GM20000 (cell line): ENCODE measurements around the gene NPHP4.

ENCODE experiments used
- DNase-seq: peaks from one replicate; pipeline ENCODE4 v3.0.0; 2012; ENCODE audit warnings: low spot score
- CTCF ChIP-seq: IDR thresholded peaks from 2 replicates; pipeline ENCODE4 v1.5.1; 2012; ENCODE audit warnings: mild to moderate bottlenecking, control low read depth; ENCODE audit errors: extremely low read depth, missing control alignments

Gene NPHP4

GRCh38 chr1:5903680-5904079 is 88.5 kb downstream of the NPHP4 start:
- no peak for TF ChIP-seq CTCF
- no peak for DNase-seq

GRCh38 chr1:5903031-5903430 is 89.2 kb downstream of the NPHP4 start:
- DNase-seq = no peak
- TF ChIP-seq CTCF = no peak

- no peak for TF ChIP-seq CTCF
- DNase-seq = no peak
Measured at GRCh38 chr1:5901841-5902240, 90.4 kb downstream of the NPHP4 start.

- TF ChIP-seq CTCF = no peak
- DNase-seq = no peak
Measured at GRCh38 chr1:5901150-5901549, 91.1 kb downstream of the NPHP4 start.

GRCh38 chr1:5898266-5898665 is 94.0 kb downstream of the NPHP4 start:
- TF ChIP-seq CTCF = no peak
- DNase-seq = no peak

GRCh38 chr1:5896706-5897660 is 95.2 kb downstream of the NPHP4 start:
- no peak for DNase-seq
- no peak for TF ChIP-seq CTCF
